Measurements from ENCODE around the gene SAMD7.

GRCh38 chr3:169886671-169887070 is 24.7 kb upstream of the SAMD7 start:
- TF ChIP-seq ELF4 (IDR thresholded peaks at IDR 0.05) (no peak), FOXM1 (IDR thresholded peaks at IDR 0.05; ENCODE audit: borderline replicate concordance) (no peak)

All from HEK293T (cell line).